Spleen (tissue), 11 donors: ENCODE measurements around the gene CASTOR1. TPM values are rescaled to one million over a fixed set of nuclear protein-coding genes. Genes with fewer than 3 reads are reported as not detected.

ENCODE experiments used
- DNase-seq: peaks from one replicate; pipeline ENCODE4 v3.0.0-alpha.2; 2020
- H3K27ac ChIP-seq, 8 donors: fragments of 200-600 bp; sonication (generic) in 7 of 8; 1 replicate in 4 of 8; 2 replicates in 4 of 8; pipeline versions ENCODE4 v1.5.0 to v1.8.0; 2016 to 2021; ENCODE audit warnings: inconsistent platforms in 4 of 8, mild to moderate bottlenecking in 4 of 8, moderate library complexity in 1 of 8
- H3K27me3 ChIP-seq, 7 donors: fragments of 200-600 bp; sonication (generic) in 6 of 7; replicated peaks in 1 of 7; 1 replicate in 4 of 7; 2 replicates in 3 of 7; pipeline versions ENCODE4 v1.5.0 to v1.8.0; 2016 to 2021; ENCODE audit warnings: inconsistent platforms in 3 of 7, mild to moderate bottlenecking in 1 of 7
- H3K36me3 ChIP-seq, 6 donors: fragments of 200-600 bp; sonication (generic) in 5 of 6; 1 replicate in 4 of 6; 2 replicates in 2 of 6; pipeline versions ENCODE4 v1.5.0 to v1.8.0; 2016 to 2021; ENCODE audit warnings: inconsistent platforms in 2 of 6
- H3K4me1 ChIP-seq, 6 donors: fragments of 200-600 bp; sonication (generic) in 5 of 6; 1 replicate in 3 of 6; 2 replicates in 3 of 6; pipeline versions ENCODE4 v1.5.0 to v1.8.0; 2016 to 2021; ENCODE audit warnings: inconsistent platforms in 3 of 6
- H3K4me3 ChIP-seq, 8 donors: fragments of 200-600 bp; sonication (generic) in 7 of 8; 1 replicate in 4 of 8; 2 replicates in 4 of 8; pipeline versions ENCODE4 v1.5.0 to v1.8.0; 2016 to 2021; ENCODE audit warnings: inconsistent platforms in 4 of 8, mild to moderate bottlenecking in 4 of 8, moderate library complexity in 2 of 8
- H3K9me3 ChIP-seq, 8 donors: fragments of 200-600 bp; sonication (generic) in 7 of 8; 1 replicate in 4 of 8; 2 replicates in 4 of 8; pipeline versions ENCODE4 v1.5.0 to v1.8.0; 2016 to 2021; ENCODE audit warnings: inconsistent platforms in 4 of 8
- CTCF ChIP-seq, 11 experiments: fragments of 200-600 bp in 7 of 11; fragments of 450-650 bp in 4 of 11; sonication (generic) in 4 of 11; IDR thresholded peaks in 8 of 11; conservative IDR thresholded peaks in 3 of 11; 1 replicate in 7 of 11; 2 replicates in 4 of 11; pipeline versions ENCODE4 v1.4.0 to v1.8.0; 2016 to 2021; ENCODE audit warnings: antibody characterized with exemption in 11 of 11, inconsistent platforms in 4 of 11, mild to moderate bottlenecking in 1 of 11
- POLR2A ChIP-seq, 3 donors: fragments of 450-650 bp; IDR thresholded peaks; one replicate each; pipeline ENCODE4 v1.5.1; 2017; ENCODE audit warnings: antibody characterized with exemption in 3 of 3, mild to moderate bottlenecking in 1 of 3
- POLR2AphosphoS5 ChIP-seq, 3 donors: sonication (generic); formaldehyde crosslinking; IDR thresholded peaks; one replicate each; pipeline ENCODE4 v1.5.1; 2017; ENCODE audit warnings: antibody characterized with exemption in 3 of 3
- WGBS, 5 donors: extraction: QIAGEN DNeasy Blood & Tissue Kit in 3 of 5; methylation state at CpG; one replicate each; pipeline versions ENCODE4 v1.1.5 to v1.1.7; 2013 to 2018; 5-methylcytosine and 5-hydroxymethylcytosine counted together
- intact Hi-C: fragments of 100-400 bp; cut with DNase I; formaldehyde crosslinking; loops from one replicate; pipeline ENCODE4 v1.15.0; 2023; ENCODE audit warnings: low total_unique reads
- polyA plus RNA-seq, 3 donors: library from polyadenylated mRNA; stranded (reverse); fragments of 200-250 nt; gene quantifications; one replicate each; pipeline ENCODE4 v1.2.1, GENCODE V29; 2013
- total RNA-seq, 7 donors: library from RNA; depleted of rRNA in 3 of 7; stranded (reverse); fragments of >200 nt in 3 of 7; fragmentation: NEBNext Ultra II Directional in 4 of 7; extraction: Animal tissue kit (Norgen Biotek cat#: 25700) in 4 of 7; gene quantifications; one replicate each; pipeline versions ENCODE4 v1.1.0 to v1.2.1, GENCODE V29; 2016 to 2021
- donor health status: healthy with polysubstance abuse.
- donor health status: DM: no; HTN: no; CAD: no; lungs with moderate emphysema.
- donor health status: DM: no; HTN: no; CAD: no.
- donor health status: Bipolar disorder and iron deficiency.
- donor health status: healthy.
- donor health status: DM: no; HTN: no; CAD: no.
- donor health status: DM: yes; HTN: yes; CAD: no.

The CASTOR1 gene
- total and polyA plus RNA-seq, 10 donors = 5.6 to 18.9 (median 12.6) TPM

- DNase-seq = peak; percentile 85
- peak overlapping the region in 6 of 8 donors; percentile 52 to 73 (median 56) for H3K4me3 ChIP-seq
- peaks cover 0 to 28% (median 0%) of the 10 kb centered on the region in 6 donors for H3K36me3 ChIP-seq
- no peaks in the 10 kb centered on the region for H3K27me3 ChIP-seq
- TF ChIP-seq POLR2AphosphoS5 (IDR thresholded peaks at IDR 0.05) (no peak), POLR2A (IDR thresholded peaks at IDR 0.05) (no peak), CTCF (IDR thresholded peaks at IDR 0.05 in 8 of 11, conservative IDR thresholded peaks at IDR 0.05 in 3 of 11) (no peak)
- H3K4me1 ChIP-seq = peaks cover 9 to 100% (median 51%) of the 10 kb centered on the region in 6 donors
- intact Hi-C loops = loop anchor here (10.0 kb wide), 1 partner anchor 220 kb away; no protein-coding TSS in a partner anchor
- H3K9me3 ChIP-seq = no peaks in the 10 kb centered on the region
- H3K27ac ChIP-seq = peak overlapping the region; percentile 71 to 98 (median 96)
- 70 to 87% (median 80%) methylated on average over 3 to 9 of the region's 9 CpGs for WGBS, 5 donors
Measured at GRCh38 chr22:30265131-30265720, 24.1 kb downstream of the CASTOR1 start.

- TF ChIP-seq POLR2A (IDR thresholded peaks at IDR 0.05) = no peak
- TF ChIP-seq POLR2AphosphoS5 (IDR thresholded peaks at IDR 0.05) = no peak
- TF ChIP-seq CTCF (IDR thresholded peaks at IDR 0.05 in 8 of 11, conservative IDR thresholded peaks at IDR 0.05 in 3 of 11) = no peak
- no peak for DNase-seq
- WGBS, 5 donors = 88 to 94% (median 91%) methylated on average over 14 to 17 of the region's 17 CpGs
- H3K27me3 ChIP-seq = no peaks in the 10 kb centered on the region
- intact Hi-C loops = loop anchor here (5.0 to 10.0 kb wide), 2 partner anchors 123 to 221 kb away; partner anchors contain the start of gene RNF215
- H3K27ac ChIP-seq = peak overlapping the region in 5 of 8 donors; percentile 52 to 98 (median 96)
- no peaks in the 10 kb centered on the region for H3K9me3 ChIP-seq
- H3K4me3 ChIP-seq = peak overlapping the region in 3 of 8 donors; percentile 4 to 59 (median 16)
- H3K4me1 ChIP-seq = peaks cover 9 to 88% (median 51%) of the 10 kb centered on the region in 6 donors
- peaks cover 0 to 19% (median 0%) of the 10 kb centered on the region in 6 donors for H3K36me3 ChIP-seq
Measured at GRCh38 chr22:30263883-30264282, 25.4 kb downstream of the CASTOR1 start.

- peak; percentile 92 for DNase-seq
- Histone ChIP-seq H3K4me1 (peaks cover 9 to 88% (median 46%) of the 10 kb centered on the region in 6 donors), H3K4me3 (peak overlapping the region in 5 of 8 donors; percentile 4 to 59 (median 5)), H3K27me3 (no peaks in the 10 kb centered on the region), H3K9me3 (no peaks in the 10 kb centered on the region), H3K27ac (peak overlapping the region in 7 of 8 donors; percentile 7 to 98 (median 73)), H3K36me3 (peaks cover 0 to 16% (median 0%) of the 10 kb centered on the region in 6 donors)
- peak; percentile 83 to 99 (median 94) for TF ChIP-seq CTCF (IDR thresholded peaks at IDR 0.05 in 8 of 11, conservative IDR thresholded peaks at IDR 0.05 in 3 of 11)
- no peak for TF ChIP-seq POLR2A (IDR thresholded peaks at IDR 0.05)
- peak in 2 of 3 donors; percentile 59 to 86 for TF ChIP-seq POLR2AphosphoS5 (IDR thresholded peaks at IDR 0.05)
- WGBS, 5 donors = 13 to 27% (median 27%) methylated on average over 21 to 27 of the region's 27 CpGs
- intact Hi-C loops = loop anchor here (5.0 to 10.0 kb wide), 2 partner anchors 124 to 222 kb away; partner anchors contain the start of gene RNF215
Measured at GRCh38 chr22:30262917-30263741, 26.2 kb downstream of the CASTOR1 start.
